ENCODE data around the gene ZNF80. TPM values are rescaled to one million over a fixed set of nuclear protein-coding genes. Genes with fewer than 3 reads are reported as not detected.
"Not testable (repeated sequence)": the region's sequence is repeated elsewhere in the genome, so short reads cannot be mapped to it uniquely, and the experiment has no call there.

Gene ZNF80
- total RNA-seq, 2 donors from 2014 or later = not detected

DNA sequence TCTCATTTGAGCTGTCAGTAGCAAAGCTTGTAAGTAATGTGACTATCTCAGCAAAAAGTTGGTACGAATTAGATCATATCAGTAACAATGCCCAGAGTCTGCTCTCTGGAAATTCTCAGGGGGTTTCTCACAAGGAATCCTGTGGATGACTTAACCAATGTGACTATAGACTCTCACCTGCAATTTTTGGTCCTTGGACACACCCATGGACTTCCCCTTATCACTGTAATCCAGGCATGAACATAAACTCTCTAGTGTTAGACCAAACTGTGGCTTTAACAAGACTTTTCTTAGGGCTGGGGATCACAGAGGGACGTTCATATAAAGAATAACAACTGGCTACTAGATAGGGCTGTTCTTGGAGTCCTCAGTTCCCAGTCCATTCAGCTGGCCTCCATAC, 3.9 kb upstream of the ZNF80 start:
- TF ChIP-seq, protein P1, sequence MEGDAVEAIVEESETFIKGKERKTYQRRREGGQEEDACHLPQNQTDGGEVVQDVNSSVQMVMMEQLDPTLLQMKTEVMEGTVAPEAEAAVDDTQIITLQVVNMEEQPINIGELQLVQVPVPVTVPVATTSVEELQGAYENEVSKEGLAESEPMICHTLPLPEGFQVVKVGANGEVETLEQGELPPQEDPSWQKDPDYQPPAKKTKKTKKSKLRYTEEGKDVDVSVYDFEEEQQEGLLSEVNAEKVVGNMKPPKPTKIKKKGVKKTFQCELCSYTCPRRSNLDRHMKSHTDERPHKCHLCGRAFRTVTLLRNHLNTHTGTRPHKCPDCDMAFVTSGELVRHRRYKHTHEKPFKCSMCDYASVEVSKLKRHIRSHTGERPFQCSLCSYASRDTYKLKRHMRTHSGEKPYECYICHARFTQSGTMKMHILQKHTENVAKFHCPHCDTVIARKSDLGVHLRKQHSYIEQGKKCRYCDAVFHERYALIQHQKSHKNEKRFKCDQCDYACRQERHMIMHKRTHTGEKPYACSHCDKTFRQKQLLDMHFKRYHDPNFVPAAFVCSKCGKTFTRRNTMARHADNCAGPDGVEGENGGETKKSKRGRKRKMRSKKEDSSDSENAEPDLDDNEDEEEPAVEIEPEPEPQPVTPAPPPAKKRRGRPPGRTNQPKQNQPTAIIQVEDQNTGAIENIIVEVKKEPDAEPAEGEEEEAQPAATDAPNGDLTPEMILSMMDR (IDR thresholded peaks at IDR 0.05) = no peak
- Histone ChIP-seq H3K27ac (no peak overlapping the region), H3K4me3 (no peak overlapping the region), H3K36me3 (no peaks in the 10 kb centered on the region), H3K9me3 (peaks cover 0 to 11% of the 10 kb centered on the region in 2 donors), H3K4me1 (no peaks in the 10 kb centered on the region), H3K27me3 (no peaks in the 10 kb centered on the region)
- DNase-seq (ENCODE audit: low spot score) = no peak

GRCh38 chr3:114238146-114238785, 888 bp upstream of the ZNF80 start:
- not testable (repeated sequence) for H3K27ac ChIP-seq; DNase-seq (ENCODE audit: low spot score); H3K4me3 ChIP-seq; H3K4me1 ChIP-seq; H3K9me3 ChIP-seq; H3K36me3 ChIP-seq; H3K27me3 ChIP-seq

- H3K27ac ChIP-seq = no peak overlapping the region
- H3K4me1 ChIP-seq = no peaks in the 10 kb centered on the region
- H3K4me3 ChIP-seq = no peak overlapping the region
- no peaks in the 10 kb centered on the region for H3K27me3 ChIP-seq
- no peaks in the 10 kb centered on the region for H3K36me3 ChIP-seq
- TF ChIP-seq, protein P1 (IDR thresholded peaks at IDR 0.05) = no peak
- DNase-seq (ENCODE audit: low spot score) = no peak
- no peaks in the 10 kb centered on the region for H3K9me3 ChIP-seq
Observed at GRCh38 chr3:114235431-114235830, 1.9 kb downstream of the ZNF80 start.

DNA sequence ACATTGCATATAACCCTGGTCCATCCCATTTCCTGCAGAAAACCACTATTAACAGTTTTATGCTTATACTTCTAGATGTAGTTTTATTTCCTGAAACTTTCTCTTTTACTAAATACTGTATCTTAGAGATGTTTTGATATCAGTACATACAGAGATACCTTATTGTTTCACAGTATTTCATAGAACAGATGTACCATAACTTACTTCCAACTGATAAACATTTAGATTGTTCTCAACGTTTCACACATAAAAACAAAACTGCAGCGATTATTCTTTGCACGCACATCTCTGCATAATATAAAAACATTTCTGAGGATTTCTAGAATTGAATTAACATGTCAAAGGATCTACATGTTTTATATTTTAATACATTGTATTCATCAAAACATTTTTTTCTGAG, 2.6 kb downstream of the ZNF80 start:
- Histone ChIP-seq H3K36me3 (no peaks in the 10 kb centered on the region), H3K27ac (no peak overlapping the region)
- TF ChIP-seq, protein P1 (IDR thresholded peaks at IDR 0.05) = no peak

DNA sequence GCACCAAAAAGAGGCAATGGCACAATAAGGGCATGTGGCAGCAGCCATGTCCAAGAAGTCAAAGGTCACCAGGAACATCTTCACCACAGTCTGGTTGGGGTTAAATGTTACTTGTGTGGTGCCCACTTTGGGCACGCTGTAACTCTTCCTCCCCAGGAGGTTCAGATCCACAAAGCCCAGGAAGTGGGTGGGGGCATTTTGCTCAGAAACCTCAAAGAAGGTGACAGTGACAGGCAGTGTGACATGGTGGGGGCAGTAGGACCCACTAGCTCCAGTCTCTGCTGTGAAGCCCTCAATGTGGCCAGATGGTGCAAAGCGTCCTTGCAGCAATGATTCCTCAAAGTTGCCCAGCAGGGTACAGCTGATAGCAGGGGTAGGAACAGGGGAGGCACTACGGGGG, 5.8 kb downstream of the ZNF80 start:
- Histone ChIP-seq H3K9me3 (no peaks in the 10 kb centered on the region), H3K4me3 (no peak overlapping the region), H3K27ac (no peak overlapping the region), H3K4me1 (no peaks in the 10 kb centered on the region), H3K36me3 (no peaks in the 10 kb centered on the region), H3K27me3 (no peaks in the 10 kb centered on the region)
- TF ChIP-seq, protein P1 (IDR thresholded peaks at IDR 0.05) = no peak
- no peak for DNase-seq (ENCODE audit: low spot score)

More for the DNA sequence above, 2.6 kb downstream of the ZNF80 start:
- H3K27me3 ChIP-seq = no peaks in the 10 kb centered on the region
- no peak for DNase-seq (ENCODE audit: low spot score)
- no peaks in the 10 kb centered on the region for H3K9me3 ChIP-seq
- no peaks in the 10 kb centered on the region for H3K4me1 ChIP-seq
- no peak overlapping the region for H3K4me3 ChIP-seq

- Histone ChIP-seq H3K4me1 (no peaks in the 10 kb centered on the region), H3K27ac (no peak overlapping the region), H3K9me3 (peaks cover 0 to 12% of the 10 kb centered on the region in 2 donors), H3K4me3 (no peak overlapping the region), H3K36me3 (no peaks in the 10 kb centered on the region), H3K27me3 (no peaks in the 10 kb centered on the region)
- DNase-seq (ENCODE audit: low spot score) = no peak
- TF ChIP-seq, protein P1 (IDR thresholded peaks at IDR 0.05) = no peak
Observed at GRCh38 chr3:114227076-114227475, 10.3 kb downstream of the ZNF80 start.

All from right atrium auricular region (tissue), 2 donors.